Progenitor cell of endocrine pancreas (in vitro differentiated cells): Measurements from ENCODE around the gene CCDC69. TPM values are rescaled to one million over a fixed set of nuclear protein-coding genes. Genes with fewer than 3 reads are reported as not detected.

Source experiments
- DNase-seq: peaks from one replicate; pipeline ENCODE4 v3.0.0; 2021; ENCODE audit warnings: low spot score; ENCODE audit not compliant: unreplicated experiment
- H3K27ac Mint-ChIP-seq: 2 replicates; pipeline ENCODE4 v1.8.0; 2021; ENCODE audit warnings: mild to moderate bottlenecking, moderate library complexity, mixed read lengths
- H3K27me3 Mint-ChIP-seq: 2 replicates; pipeline ENCODE4 v1.8.0; 2021; ENCODE audit warnings: mixed read lengths
- H3K36me3 Mint-ChIP-seq: 2 replicates; pipeline ENCODE4 v1.8.0; 2022; ENCODE audit warnings: mixed read lengths; ENCODE audit not compliant: insufficient read depth
- H3K4me1 Mint-ChIP-seq: 2 replicates; pipeline ENCODE4 v1.8.0; 2021; ENCODE audit warnings: low read depth, mixed read lengths
- H3K4me3 Mint-ChIP-seq: 2 replicates; pipeline ENCODE4 v1.8.0; 2021; ENCODE audit warnings: low read depth, mild to moderate bottlenecking, moderate library complexity, mixed read lengths
- H3K9me3 Mint-ChIP-seq: 2 replicates; pipeline ENCODE4 v1.8.0; 2021; ENCODE audit warnings: low read depth, mixed read lengths
- CTCF ChIP-seq: fragments of 200-600 bp; sonication (generic); IDR thresholded peaks from one replicate; pipeline ENCODE4 v1.5.0; 2021; ENCODE audit warnings: antibody characterized with exemption, mild to moderate bottlenecking; ENCODE audit not compliant: unreplicated experiment
- total RNA-seq: library from RNA; stranded (reverse); gene quantifications from 2 replicates; pipeline ENCODE4 v1.2.1, GENCODE V29; 2021

Gene CCDC69
- total RNA-seq, 1 donor from 2014 or later = 4.6 TPM

GRCh38 chr5:151173711-151174611 lies 49.9 kb downstream of the CCDC69 start:
- Mint-ChIP-seq H3K27ac (no peak overlapping the region), H3K4me3 (no peak overlapping the region), H3K4me1 (no peaks in the 10 kb centered on the region), H3K27me3 (no peaks in the 10 kb centered on the region), H3K9me3 (no peaks in the 10 kb centered on the region), H3K36me3 (no peaks in the 10 kb centered on the region)
- no peak for TF ChIP-seq CTCF
- DNase-seq = no peak

GRCh38 chr5:151171529-151171928 lies 52.4 kb downstream of the CCDC69 start:
- H3K4me3 Mint-ChIP-seq = no peak overlapping the region

GRCh38 chr5:151168602-151169344 lies 55.1 kb downstream of the CCDC69 start:
- Mint-ChIP-seq H3K4me1 (peaks cover 1% of the 10 kb centered on the region), H3K36me3 (no peaks in the 10 kb centered on the region), H3K9me3 (no peaks in the 10 kb centered on the region), H3K4me3 (no peak overlapping the region), H3K27ac (no peak overlapping the region), H3K27me3 (no peaks in the 10 kb centered on the region)
- TF ChIP-seq CTCF = no peak
- no peak for DNase-seq

More at GRCh38 chr5:151171529-151171928, 52.4 kb downstream of the CCDC69 start:
- H3K4me1 Mint-ChIP-seq = no peaks in the 10 kb centered on the region
- no peak for TF ChIP-seq CTCF
- H3K27ac Mint-ChIP-seq = no peak overlapping the region
- H3K36me3 Mint-ChIP-seq = no peaks in the 10 kb centered on the region
- no peaks in the 10 kb centered on the region for H3K27me3 Mint-ChIP-seq
- H3K9me3 Mint-ChIP-seq = no peaks in the 10 kb centered on the region
- no peak for DNase-seq

- peaks cover 5% of the 10 kb centered on the region for H3K4me1 Mint-ChIP-seq
- TF ChIP-seq CTCF = no peak
- no peak overlapping the region for H3K4me3 Mint-ChIP-seq
- no peak for DNase-seq
- H3K9me3 Mint-ChIP-seq = no peaks in the 10 kb centered on the region
- no peaks in the 10 kb centered on the region for H3K36me3 Mint-ChIP-seq
- no peak overlapping the region for H3K27ac Mint-ChIP-seq
- no peaks in the 10 kb centered on the region for H3K27me3 Mint-ChIP-seq
These were observed 56.9 kb downstream of the CCDC69 start for GRCh38 chr5:151167022-151167421.

GRCh38 chr5:151164687-151165392 lies 59.1 kb downstream of the CCDC69 start:
- Mint-ChIP-seq H3K27me3 (no peaks in the 10 kb centered on the region), H3K36me3 (no peaks in the 10 kb centered on the region), H3K4me3 (no peak overlapping the region), H3K9me3 (no peaks in the 10 kb centered on the region), H3K27ac (peak overlapping the region; percentile 31), H3K4me1 (peaks cover 7% of the 10 kb centered on the region)
- DNase-seq = peak; percentile 67
- peak; percentile 95 for TF ChIP-seq CTCF
